GM19324 (cell line): ENCODE results near the gene ITPR3.

Experiments
- ATAC-seq: cut with Tn5 transposase; IDR thresholded peaks from one replicate; pipeline ENCODE4 v1.9.1; 2021; ENCODE audit warnings: mild to moderate bottlenecking, moderate library complexity; ENCODE audit not compliant: unreplicated experiment, low FRiP score

ITPR3 gene

DNA sequence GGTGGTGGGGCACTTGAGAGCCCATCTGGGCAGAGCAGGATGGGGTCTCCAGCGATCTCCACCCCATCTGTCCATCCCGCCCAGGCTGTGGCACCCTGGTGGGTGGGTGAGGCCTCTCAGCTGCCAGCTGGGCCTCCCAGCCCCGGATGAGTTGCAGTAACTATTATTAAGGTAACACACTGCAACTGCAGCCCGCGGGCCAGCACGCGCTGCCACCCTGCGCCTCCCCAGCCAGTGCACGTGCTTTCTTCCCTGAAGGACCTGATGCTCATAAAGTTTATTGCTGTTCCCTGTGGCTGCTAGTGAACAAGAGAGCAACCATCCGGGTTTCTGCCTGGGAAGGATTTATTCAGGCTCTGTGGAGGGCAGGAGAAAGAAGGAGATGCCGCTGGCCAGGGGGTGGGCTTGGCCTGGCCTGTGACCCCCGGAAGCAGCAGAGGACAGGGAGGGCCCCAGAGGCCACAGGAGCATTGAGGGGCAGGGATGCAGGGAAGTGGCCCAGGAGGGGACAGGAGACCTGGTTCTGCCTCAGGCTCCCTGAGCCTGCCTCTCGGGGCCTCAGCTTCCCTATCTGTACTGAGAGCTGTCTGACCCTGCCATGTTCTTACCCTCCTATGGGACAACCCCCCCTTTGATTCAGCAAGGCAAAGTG, 123.9 kb downstream of the ITPR3 start:
- ATAC-seq = no peak

- no peak for ATAC-seq
Measured at GRCh38 chr6:33745548-33745947, 124.4 kb downstream of the ITPR3 start.
